GM21515 (cell line): Measurements from ENCODE around the gene KANSL1.
"Not testable (repeated sequence)": the region's sequence is repeated elsewhere in the genome, so short reads cannot be mapped to it uniquely, and the experiment has no call there.

ENCODE experiments used
- ATAC-seq: cut with Tn5 transposase; IDR thresholded peaks from one replicate; pipeline ENCODE4 v1.9.1; 2021; ENCODE audit not compliant: unreplicated experiment

KANSL1 gene

DNA sequence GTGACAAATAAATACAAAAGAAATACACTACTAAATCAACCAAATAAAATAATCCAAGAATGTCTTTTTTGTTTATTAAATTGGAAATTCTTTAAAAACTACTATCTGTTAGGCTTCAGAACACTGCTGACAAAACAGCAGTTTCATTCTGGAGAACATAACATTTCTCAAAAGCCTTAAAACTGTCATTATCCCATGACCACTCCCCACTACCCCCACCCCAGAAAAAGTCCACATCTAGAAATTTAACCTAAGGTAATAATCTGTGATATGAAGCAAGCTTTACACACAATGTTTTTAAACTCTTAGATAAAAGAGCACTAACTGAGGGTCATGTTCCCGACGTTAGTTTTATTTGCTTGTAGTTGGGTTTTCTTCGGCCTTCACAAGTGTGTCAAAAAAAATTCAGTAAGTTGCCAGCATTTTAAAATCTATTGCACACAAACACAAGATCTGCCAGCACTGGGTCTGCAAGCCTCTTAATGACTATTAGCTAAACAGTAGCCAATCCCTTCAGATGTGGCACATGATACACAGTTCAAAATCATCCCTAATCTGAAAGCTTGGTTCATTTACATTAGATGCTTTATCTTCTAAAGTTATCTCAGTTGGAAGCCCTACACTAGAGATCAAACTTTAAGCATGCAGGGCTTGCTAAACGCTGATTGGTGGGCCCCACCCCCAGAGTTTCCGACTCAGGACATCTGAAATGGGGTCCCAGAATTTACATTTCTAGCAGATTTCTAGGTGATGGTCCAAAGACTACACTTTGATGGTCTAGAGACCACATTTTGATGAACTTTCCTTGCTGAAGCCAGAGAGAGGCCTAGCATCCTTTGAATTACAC lies 75.2 kb downstream of the KANSL1 start:
- ATAC-seq: no peak

DNA sequence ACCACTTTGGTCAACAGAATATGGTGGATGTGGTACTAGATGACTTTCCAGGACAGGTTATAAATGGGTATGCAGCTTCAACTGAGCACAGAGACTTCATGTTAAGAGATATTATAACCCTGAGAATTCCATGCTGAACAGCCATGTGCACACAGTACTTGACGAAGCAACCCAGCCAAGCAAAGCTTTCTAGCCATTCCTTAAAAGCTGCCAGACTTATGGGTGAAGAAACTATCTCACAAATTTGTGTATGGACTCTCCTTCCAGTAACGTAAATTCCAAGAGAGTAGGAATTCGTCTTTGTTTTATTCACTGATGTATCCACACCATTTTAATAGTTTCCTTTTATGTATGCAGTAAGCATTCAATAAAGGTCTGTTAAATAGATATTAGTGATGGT lies 76.1 kb downstream of the KANSL1 start:
- ATAC-seq: no peak

DNA sequence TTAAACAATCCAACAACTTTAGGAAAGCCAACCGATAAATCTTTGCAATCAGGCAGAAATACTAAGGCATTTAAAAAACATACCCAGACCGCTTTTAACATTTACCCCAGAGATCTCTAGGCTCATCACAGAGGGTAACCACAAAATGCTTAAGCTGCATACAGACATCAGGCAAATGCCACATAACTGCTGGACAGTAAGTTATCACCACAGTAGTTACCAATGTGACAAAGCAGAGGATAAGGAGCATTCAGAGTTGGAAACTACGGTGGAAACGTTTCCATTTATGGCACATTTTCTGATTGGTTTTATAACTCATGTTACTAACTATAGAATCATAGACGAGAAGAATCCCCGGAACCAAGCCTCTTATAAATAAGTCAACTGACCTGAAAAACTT lies 77.5 kb downstream of the KANSL1 start:
- no peak for ATAC-seq

DNA sequence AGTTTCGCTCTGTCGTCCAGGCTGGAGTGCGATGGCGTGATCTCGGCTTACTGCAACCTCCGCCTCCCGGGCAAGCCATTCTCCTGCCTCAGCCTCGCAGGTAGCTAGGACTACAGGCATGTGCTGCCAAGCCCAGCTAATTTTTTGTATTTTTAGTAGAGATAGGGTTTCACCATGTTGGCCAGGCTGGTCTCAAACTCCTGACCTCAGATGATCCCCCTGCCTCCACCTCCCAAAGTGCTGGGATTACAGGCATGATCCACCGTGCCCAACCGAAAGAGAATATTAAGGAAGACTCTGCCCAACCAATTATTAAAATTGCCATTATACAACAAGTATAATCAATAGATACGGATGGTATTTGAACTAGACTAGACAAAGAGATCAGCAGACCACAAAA lies 82.0 kb downstream of the KANSL1 start:
- ATAC-seq: not testable (repeated sequence)

DNA sequence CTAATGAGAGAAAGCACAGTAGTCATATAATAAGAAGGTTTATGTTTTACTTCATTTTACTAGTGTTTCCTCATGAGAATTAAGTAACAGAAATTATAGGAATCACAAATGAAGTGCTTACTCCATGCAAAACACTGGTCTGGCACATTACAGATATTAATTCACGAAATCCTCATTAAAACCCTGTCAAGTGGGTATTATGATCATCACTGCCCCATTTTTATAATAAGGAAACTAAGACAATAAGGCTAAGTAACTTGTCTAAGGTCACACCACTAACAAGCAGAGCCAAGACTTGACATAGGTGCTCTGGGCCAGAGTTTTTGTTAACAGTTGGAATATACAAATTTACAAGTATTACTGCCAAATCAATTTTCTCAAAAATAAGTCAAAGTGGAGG lies 83.0 kb downstream of the KANSL1 start:
- no peak for ATAC-seq

DNA sequence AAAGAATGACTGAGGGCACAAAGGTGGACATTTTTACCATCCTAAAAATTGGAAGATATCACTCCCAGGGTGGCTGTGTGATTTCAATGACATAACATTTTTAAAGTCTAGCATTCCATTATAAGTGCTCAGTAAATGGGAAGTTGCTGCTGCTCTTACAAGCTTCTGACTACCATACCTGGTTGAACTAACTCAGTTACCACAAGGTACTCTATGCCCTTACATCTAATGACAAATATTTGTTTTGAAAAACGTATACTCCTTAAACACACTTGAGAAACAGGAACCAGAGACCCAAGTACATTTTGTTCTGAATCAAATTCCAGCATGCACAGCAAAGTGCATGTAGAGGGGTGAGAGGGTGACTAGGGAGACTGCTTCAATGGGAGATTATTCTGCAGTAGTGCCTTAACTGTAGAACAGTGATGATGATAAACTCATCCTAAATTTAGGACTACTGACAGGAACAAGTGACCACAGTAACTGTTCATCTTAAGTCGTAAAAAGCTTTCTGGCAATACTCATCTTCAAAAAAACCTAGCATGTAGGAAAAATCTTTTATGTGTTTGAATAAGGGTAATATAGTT lies 83.5 kb downstream of the KANSL1 start:
- ATAC-seq: no peak

DNA sequence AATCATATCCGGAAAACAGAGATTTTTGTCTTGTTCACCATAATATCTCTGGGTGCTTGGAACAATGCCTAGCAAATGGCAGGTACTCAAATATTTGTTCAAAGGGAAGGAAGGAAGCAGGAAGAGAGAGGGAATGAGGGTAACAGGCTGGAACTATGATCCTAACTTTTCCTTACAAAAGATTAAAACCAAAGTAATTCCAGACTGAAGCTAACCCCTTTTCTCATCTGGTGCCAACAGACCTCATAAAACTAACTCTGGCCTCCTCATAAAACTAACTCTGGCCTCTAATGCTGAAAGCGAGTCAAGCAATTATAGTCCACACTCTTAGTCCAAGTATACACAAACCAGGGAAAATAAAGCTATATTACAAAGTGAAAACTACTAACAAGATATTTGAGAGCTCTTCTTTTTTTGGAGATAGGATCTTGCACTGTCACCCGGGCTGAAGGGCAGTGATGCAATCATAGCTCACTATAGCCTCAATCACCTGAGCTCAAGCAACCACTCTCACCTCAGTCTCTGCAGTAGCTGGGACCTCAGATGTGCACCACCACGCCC lies 84.6 kb downstream of the KANSL1 start:
- no peak for ATAC-seq

DNA sequence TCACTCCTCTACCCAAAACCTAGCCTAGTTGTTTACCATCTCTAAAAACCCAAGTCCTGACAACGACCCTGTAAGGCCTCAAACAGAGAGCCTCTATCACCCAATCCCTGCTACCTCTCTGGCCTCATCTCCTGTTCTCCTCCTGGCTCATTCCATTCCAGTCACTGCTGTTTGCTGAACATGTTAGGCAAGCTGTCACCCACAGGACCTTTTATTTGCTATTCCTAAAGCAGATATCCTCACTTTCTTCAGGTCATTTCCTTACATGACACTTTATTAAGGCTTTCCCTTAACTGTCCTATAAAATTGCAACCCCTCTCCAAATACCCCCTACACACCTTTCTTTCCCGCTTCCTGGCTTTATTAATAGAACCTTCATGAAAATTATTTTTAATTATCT lies 85.1 kb downstream of the KANSL1 start:
- ATAC-seq: no peak

DNA sequence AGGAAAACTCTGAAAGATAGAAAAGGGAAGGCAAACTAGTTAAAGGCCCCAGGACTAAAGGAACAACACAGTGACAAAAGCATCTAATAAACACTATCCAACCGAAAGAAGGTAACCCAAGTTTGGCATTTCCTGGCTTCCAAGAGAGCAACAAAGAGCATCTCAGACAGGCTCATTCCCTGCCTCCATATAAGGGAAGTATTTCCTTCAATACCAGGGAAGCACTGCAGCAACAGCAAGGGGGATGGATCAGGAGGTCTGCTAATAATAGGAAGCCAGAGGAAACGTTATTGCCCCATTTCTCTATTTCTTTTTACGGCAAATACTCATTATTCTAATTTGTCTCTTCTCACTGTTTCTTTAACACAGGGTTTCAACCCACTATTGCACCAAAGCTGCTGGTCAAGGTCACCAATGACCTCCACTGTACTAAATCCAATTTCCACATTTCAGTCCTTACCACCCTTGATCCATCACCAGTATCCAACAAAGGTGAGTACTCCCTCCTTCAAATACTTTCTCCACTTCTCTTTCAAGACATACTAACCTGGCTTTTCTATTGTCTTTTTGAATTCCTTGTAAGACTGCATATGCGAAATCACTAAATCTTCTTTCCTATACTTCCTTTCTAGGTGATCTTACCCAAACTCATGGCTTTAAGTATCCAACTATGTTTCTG lies 86.1 kb downstream of the KANSL1 start:
- ATAC-seq: no peak

DNA sequence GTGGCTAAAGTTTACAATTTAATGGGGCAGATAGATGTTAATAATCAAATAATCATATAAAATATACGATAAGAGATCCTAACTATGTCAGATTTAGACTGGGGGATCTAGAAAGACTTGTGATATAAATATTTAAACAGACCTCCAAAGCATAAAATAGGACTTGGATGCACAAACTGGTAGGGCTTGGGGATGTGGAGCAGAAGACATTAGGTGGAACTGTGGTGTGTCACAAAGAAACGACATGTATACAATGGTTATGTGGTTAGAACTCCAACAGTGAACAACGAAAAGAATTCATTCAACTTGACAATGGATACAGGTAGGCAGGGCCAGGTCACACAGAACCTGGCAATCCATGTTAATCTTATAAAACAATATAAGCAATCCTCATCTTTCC lies 90.4 kb downstream of the KANSL1 start:
- not testable (repeated sequence) for ATAC-seq

DNA sequence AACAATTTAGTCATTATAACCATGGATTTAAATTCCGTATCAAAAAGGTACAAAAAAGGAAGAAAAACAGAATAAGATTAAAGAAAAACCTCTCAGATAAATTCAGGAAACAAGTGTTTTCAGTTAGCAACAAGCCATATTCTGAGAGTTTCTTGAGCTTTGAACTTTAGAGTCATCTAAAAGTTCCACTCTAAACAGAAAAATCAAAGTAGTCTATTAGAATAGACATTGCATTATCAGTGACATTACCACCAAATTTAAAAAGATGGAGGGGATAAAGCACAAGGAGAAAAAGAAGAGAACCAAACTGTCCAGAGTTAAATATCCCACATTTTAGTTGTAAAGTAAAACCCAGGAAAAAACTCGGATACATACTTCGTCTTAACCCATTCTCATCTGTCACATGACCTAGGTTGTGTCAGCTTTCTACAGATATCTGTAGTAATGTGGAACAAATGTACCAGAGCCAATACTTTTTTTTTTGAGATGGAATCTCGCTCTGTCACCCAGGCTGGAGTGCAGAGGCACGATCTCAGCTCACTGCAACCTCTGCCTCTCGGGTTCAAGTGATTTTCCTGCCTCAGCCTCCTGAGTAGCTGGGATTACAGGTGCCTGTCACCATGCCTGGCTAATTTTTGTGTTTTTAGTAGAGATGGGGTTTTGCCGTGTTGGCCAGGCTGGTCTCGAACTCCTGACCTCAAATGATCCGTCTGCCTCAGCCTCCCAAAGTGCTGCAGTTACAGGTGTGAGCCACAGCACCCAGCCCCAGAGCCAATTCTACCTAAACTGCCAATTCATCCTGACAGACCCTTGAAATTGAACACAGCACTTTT lies 91.2 kb downstream of the KANSL1 start:
- not testable (repeated sequence) for ATAC-seq

DNA sequence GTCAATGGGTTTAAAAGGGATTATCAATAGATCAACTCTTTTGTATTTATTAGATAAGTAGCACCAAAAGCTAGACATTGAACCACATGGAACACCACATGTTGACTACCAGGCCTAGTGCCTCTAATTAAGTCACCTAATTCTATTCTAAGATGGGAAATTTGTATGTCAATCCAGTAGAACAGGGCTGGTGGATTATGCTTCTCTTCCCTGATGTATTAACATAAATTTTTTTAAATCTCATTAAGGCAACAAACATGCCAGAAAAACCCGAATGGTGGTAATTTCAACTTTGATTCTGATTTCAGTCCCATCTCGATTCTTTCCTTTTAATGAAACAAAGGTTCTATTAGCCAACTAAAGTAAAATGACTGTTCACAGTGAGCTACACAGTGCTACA lies 92.6 kb downstream of the KANSL1 start:
- no peak for ATAC-seq

DNA sequence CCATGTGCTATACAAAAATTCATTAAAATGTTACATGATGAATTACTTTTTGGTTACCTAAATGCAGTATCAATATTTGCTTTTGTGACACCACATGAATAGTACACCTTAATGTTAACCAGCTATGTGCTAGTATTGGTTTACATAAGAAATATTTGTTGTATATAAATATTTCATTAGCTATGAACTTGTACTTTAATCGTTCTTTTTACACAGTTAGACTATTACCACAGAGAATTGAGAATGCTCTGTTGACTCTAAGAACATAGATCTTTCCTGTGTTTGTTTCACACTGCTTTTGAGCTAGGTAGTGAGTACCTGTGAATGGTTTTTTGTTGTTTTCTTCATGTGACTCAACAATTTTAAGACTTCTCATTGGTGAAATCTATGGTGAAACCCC lies 93.4 kb downstream of the KANSL1 start:
- ATAC-seq: no peak

DNA sequence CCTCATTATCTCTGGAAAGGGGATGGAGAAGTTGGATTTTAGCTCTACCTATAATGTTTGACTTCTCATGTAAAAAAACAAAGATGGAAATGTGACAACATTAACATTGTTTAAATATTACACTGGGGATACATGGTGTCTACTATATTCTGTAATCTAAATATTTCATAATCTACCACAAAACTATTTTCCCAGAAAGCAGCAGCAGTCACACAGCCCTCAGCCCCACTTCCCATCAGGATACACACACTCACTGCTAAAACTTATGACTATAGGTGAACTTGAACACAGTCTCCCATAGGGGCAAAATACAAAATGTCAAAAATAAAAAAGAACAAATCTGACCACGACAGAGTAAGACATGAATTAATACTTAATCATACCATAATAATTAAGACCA lies 95.7 kb downstream of the KANSL1 start:
- ATAC-seq: no peak

DNA sequence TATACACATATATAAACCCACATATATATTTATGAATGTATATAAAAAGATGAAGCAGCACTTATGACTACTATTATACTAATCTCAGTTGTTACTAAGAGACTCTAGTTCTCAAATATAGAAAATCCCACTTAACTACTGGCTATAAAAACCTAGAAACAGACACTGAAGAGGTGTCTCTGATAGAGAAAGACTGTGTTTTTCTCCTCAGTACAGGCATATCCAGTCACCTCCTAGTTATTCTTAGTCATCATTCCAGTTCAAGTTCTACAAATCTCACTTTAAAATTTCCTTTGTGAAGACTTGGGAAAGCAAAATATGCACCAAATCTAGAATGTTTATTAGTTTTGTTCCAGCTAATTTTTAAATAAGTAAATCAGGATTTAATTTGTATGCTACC lies 100.2 kb downstream of the KANSL1 start:
- ATAC-seq: no peak

DNA sequence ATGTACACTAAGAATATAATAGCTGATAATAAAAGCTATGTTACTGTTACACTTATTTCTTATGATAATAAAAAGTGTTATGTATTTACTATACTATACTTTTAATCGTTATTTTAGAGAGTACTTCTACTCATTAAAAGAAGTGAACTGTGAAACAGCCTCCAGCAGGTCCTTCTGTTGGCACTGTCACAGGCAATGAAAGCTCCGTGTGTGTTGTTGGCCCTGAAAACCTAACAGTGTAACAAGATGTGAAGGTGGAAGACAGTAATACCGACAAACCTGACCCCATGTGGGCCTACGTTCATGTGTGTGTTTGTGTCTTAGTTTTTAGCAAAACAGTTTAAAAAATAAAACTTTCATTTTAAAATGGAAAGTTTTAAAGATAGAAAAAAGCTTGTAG lies 102.4 kb downstream of the KANSL1 start:
- no peak for ATAC-seq

DNA sequence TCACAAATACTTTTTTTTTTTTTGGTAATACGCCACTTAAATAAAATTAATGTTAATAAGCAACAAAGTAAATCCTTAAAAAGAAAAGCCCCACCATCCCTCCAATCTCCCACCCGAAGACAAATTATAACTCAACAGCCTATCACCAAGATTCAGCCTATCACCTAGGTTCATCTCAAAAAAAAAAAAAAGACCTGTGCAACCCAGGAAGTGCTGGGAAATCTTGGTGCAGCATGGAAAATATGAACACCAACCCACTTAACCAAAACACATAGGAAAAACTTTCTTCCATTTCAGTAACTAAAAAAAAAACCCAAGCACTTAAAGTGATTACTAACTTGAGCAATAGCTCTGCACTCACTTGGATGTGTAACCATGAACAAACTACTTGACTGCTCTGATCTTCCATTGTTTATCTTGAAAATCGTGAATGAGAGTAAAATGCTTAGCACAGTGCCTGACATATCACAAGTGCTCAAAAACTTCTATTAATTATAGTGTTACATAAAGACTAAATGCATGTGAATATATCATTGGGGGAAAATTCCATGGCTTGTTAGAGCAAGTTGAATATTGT lies 103.8 kb downstream of the KANSL1 start:
- no peak for ATAC-seq

DNA sequence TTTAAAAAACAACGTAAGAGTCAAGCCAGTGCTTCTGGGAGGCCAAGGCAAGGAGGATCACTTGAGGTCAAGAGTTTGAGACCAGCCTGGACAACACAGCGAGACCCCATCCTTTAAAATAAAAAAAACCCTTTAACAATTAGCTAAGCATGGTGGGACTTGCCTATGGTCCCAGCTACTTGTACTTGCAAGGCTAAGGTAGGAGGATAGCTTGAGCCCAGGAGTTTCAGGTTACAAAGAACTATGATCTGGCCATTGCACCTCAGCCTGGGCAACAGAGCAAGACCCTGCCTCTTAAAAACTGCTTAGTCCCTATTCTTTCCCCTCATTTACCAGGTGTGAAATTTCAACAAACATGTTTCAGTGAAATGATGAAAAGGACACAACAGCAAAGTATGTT lies 104.6 kb downstream of the KANSL1 start:
- ATAC-seq: no peak

DNA sequence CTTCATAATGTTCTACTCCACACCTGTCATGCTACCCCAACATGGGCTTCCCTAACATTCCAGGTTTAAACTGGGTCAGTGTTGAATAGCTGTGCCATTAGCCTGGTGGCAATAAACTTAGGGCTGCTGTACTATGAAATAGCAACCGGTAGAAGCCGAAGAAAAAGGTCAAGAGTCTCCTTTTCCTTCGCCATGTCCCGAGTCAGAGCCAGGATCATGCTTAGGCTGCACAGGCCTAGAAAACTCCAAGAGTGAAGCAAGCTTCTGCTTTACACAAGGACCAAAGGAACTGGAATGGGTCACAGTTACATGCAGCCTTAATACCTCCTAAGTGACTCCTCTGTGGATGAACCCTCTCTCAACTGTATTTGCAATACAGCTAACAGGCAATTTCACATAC lies 105.4 kb downstream of the KANSL1 start:
- ATAC-seq: not testable (repeated sequence)

DNA sequence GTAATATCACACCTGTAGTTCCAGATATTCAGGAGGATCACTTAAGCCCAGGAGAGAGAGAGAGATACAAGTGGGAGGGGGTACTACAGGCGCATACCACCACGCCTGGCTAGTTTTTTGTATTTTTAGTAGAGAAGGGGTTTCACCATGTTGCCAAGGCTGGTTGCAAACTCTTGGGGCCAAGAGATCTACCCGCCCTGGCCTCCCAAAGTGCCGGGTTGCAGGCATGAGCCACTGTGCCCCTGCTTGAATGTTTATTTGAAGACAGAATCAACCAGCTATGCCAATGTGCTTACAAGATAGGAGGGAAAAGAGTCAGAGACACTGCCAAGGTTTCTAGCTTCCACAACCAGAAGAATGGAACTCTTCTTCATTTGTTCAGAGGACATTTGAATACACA lies 106.4 kb downstream of the KANSL1 start:
- ATAC-seq: no peak

DNA sequence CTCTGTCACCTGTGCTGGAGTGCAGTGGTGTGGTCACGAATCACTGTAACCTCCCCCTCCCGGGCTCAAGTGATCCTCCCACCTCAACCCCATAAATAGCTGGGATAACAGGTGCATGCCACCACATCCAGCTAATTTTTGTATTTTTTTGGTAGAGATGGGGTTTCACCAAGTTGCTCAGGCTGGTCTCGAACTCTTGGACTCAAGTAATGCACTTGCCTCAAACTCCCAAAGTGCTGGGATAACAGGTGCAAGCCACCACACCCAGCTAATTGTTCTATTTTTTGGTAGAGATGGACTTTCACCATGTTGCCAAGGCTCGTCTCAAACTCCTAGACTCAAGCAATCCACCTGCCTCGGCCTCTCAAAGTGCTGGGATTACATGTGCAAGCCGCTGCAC lies 107.7 kb downstream of the KANSL1 start:
- ATAC-seq: no peak
